DMS53 treated with DMSO at 0.1 percent for 48 hours (cell line): ENCODE results near the gene CRELD2.
A peak's percentile ranks its signal among the peaks of the same experiment; 100 is the strongest.

ENCODE experiments used
- DNase-seq: peaks from one replicate; lab custom pipeline; 2025; ENCODE audit not compliant: unreplicated experiment; lab: John Stamatoyannopoulos, UW

The CRELD2 gene

DNA sequence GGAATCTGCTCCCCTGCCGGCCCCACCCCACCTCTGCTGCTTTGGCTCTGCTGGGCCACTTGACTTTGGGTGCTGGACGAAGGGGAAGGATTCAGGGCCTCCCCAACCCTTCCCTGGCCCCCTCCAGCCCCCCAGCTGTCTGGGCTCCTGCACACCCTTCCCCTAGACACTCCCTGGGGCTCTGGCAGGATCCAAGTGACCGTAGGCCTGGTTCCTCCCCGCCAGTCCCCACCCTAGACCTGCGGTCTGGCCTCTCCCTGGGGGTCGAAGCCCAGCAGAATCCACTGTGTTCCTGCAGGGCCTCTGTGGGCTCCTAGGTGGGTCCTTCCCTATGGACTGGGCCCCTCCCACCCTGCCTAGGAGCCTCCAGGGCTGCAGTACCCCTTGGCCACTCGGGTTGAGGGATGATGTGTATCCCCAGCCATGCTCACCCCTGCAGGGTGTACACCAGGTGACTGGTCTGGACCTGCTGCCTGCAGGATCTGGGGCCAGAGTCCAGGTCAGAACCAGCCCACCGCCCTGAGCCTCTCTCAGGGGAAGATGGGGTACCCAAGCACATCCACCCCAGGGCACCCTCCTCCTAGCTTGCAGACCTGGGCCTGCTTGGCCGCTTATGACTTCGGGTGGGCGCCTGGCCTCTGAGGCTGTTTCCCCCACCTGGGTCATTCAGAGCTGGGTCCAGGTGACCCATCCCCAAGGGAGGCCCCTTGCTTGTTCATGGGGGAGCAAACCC, 47.8 kb downstream of the CRELD2 start:
- DNase-seq, result no peak

DNA sequence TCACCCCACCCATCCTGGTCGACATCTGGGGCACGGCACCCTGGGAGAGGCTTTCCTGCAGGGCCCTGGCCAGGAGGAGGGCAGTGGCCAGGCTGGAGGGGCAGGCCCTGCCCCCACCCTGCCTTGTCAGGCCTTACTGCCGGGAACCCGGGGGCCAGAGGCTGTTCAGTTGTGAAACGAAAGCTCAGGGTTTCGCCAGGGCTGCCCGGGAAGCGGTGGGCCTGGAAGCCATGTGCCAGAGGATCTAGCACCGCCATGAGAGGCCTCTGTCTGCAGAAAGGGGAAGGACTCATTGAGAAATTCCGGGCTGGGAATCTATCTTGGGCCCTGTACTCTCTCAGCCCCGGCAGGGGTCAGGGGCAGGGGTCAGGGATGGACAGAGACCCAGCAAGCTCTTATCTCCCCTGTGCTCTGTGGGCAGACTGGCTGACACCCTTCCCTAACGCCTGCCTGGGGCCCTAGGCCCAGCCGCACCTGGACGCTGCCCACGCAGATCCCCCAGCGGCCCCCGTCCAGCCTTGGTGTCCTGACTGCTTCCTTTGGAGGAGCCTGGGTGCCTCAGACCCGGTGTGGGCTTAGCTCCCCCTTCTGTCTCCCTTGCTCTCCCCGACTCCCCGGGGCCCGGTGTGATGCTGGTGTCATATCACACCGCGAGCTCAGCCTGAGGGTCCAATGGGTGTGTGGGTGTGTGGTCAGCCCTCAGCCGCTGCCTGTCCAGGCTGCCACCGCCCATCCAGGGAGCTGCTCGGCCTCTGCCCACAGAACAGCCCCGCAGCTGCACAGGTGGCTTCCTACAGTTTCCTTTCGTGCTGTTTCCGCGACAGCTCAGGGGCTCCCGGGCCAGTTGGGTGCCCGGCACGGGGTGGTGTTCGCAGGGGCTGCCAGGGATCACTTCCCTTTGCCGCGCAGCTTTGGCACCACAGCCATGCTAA, 48.6 kb downstream of the CRELD2 start:
- DNase-seq, result no peak

DNA sequence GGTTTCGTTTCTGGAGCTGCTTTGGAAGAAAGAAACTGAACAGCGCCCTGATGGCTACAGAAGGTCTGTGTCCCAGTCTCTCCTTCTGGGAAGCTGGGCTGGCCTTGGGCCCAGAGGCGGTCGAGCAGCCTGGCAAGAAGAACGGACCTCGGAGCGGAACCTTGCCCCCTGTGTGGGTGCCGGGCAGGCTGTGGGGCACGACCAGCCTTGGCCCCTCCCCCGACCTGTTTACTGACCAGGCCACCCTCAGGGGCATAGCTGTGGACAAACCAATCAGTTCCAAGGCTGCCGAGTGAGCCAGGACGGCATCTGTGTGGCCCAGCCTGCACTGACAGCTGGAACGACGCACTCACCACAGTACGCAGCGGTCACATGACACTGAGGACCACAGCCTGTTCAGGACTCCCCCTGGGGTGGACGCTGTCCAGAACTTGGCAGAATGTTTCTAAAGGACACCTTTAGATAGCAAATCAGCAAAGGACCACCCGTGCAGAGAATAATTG, 49.3 kb downstream of the CRELD2 start:
- no peak for DNase-seq

DNA sequence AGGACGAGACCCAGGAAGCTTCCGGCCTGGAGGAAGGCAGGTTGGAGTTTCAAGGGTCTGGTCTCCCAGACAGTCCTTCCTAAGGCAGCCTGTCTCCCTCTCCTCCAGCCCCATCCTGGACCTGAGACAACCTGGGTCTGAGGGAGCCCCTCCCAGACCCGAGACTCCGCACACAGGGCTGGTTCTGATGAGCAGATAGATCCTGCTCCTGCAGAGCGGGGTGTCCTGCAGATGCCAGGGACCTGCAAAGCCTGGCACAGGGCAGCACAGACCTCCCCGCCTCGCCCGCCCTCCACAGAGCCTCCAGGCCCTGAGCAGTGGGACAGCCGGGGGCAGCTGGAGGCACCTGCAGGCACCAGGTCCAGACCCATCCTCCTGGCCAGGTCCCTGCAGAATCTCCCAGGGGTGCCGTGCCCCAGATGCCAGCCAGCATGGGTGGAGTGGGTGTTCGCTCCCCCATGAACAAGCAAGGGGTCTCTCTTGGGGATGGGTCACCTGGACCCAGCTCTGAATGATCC, 49.9 kb downstream of the CRELD2 start:
- DNase-seq, result no peak

DNA sequence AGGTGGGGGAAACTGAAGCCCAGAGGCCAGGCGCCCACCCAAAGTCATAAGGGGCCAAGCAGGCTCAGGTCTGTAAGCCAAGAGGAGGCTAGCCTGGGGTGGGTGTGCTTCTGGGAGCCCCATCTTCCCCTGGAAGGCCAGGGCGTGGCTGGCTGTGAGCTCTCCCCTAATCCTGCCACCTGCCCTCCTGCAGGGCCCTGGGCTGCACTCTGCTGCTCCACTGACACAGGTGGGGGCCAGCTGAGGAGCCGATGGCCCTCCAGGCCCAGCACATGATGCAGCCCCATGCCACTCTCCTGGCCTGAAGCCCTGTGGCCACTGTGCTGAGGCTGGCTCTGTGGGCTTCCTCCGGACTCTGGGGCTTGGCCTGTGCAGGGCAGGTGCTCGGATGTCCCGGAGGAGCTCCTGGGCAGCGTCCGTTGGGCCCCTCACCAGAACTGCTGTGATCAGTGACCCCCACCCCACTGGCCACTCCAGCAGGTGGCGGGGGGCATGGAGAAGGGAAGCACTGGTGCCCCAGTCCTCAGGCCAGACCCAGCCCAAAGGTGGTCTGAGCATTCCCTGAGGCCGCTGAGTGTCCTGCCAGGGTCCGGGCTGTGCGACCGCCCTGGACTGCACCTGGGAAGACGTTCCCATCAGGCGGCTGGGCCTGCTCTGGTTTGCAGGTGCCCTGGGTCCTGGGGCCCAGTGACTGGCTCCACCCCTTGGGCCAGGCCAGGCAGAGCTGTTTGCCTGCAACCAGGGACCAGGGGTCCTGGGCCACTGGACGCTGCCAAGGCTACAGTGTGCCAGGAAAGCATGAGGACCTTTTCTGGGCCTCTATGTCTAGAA, 50.6 kb downstream of the CRELD2 start:
- DNase-seq, result no peak

DNA sequence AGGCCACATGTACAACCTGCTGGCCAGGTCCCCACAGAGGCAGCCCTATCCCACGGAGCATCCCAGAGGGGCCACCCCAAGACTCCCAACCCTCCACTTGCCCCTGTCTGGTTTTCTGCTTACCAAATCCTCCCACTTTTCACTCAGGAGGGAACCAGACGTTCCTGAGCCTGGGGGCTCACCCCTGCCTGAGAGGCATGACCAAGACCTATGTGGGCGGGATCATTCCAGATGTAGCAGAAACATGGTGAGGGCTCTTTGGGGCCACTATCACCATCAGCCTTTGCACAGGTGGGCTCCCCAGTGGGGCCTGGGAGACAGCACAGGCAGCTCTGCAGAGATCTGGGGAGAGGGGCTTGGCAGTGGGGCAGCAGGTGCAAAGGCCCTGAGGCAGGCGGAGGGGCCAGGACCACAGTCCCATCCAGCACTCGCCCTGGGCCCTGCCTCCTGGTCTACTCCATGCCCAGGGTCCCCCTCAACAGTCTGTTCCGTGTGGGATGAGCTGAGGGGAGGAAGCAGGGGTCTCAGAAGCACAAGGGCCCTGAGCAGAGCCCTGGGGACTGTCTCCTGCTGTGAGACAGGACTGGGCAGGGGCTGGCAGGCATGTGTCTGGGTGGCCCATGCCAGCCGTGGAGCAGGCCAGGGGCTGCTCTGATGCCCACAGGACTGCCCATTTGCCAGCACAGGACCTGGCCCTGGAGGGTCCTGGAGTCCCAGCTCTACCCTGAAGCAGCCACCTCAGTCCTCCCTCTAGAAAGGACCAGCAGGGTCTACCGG, 51.5 kb downstream of the CRELD2 start:
- no peak for DNase-seq

DNA sequence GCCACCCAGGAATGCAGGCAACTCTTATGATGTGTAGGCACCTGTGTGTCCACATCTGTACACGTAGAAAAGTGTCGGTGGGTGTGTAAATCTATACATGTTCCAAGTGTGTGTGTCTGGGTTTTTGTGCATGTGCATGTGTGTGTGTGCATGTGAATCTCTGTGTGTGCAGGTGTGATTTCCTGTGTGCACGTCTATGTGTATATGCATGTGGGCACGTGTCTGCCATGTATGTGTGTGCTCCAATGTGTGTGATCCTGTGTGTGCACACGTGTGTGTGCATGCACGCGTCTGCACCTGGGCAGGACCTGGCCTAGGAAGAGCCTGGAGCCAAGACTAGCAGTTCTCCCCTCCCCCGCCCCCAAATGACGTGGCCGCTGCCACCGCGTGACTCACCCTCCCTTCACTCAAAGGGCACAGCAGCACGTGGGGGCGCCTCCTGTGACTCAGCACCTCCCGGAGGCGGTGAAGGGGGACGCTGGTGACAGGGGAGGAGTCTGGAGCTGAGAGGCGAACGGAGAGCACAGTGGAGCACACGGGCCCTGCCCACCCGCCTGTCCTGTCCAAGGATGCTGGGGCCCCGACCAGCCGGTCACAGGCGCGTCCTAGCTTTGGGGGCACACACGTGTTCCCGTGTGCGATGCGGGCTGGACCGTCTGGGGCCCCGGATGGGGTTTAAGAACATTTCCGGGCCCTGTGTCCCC, 52.2 kb downstream of the CRELD2 start:
- DNase-seq, result peak; percentile 82

DNA sequence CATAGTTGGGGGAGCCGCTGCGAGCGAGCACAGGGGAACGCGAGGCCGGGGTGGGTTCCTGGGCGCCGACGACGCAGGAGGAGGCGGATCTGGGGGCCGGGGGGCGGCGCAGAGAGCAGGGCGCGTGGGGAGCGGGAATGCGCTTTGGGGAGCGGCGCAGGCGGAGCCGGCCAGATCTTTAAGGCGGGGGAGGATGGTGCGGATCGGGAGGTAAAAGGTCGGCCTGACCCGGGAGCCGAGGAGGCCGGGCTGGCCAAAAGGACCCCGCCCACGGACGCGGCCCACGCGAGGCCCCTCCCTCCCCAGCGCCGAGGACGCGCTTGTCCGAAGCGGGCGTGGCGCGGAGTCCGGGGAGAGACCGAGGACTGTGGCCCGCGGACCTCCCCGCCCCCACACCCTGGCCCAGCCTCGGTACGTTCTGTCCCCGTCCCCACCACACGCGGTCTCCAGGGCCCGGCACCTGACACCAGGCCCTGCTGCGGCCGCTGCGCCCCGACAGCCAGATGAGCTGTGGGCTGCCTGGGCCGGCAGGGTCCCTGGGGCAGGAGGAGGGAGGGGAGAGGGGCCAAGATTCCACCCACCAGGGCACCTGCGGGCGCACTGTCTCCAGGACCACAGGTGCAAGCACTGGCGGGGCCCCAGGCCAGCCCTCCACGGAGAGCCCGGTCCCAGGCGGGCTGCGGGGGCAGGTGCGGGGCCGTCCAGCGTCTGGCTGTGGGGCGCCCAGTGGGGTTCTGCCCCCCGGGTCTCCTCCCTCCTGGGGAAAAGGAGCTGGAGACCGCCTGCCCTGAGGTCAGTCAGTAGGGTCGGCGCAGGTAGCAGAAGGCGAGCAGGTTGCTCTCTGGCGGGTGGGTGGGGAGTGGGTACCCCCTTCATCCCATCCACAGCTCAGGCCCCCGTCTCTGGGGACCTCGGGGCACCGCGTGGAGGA, 53.1 kb downstream of the CRELD2 start:
- no peak for DNase-seq

DNA sequence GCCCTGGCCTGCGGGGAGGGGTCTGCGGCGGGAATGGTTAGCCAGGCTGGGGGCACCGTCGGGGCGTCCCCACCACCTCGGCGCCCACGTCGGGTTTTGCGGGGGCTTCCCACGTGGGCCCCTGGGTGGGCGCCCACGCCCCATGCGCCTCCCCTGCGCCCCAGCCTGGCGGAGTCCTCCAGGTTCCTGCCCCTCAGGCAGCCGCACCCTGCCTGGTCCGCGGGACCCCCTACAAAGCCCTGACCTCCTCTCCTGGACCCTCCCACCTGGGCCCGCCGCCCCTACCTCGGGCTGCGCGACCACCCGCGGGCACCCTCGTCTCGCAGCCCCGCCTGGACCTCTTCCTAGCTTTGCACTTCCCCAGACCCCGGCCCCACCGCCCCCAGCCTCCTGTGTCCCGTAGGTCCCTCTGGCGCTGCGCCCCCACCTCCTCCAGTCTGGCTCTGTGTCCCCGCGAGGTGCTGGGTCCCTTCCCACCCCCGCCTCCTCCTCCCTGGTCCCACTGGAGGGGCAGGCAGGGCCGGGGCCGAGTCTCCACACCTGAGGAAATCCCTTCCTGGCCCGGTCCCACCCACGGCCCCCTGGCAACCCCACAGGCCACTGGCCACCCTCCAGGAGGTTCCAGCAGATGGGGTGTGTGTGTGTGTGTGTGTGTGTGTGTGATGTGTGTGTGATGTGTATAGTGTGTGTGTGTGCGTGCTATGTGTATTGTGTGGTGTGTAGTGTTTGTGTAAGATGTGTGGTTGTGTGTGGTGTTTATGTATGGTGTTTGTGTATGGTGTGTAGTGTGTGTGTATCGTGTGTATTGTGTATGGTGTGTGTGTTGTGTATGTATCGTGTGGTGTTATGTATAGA, 54.0 kb downstream of the CRELD2 start:
- no peak for DNase-seq

DNA sequence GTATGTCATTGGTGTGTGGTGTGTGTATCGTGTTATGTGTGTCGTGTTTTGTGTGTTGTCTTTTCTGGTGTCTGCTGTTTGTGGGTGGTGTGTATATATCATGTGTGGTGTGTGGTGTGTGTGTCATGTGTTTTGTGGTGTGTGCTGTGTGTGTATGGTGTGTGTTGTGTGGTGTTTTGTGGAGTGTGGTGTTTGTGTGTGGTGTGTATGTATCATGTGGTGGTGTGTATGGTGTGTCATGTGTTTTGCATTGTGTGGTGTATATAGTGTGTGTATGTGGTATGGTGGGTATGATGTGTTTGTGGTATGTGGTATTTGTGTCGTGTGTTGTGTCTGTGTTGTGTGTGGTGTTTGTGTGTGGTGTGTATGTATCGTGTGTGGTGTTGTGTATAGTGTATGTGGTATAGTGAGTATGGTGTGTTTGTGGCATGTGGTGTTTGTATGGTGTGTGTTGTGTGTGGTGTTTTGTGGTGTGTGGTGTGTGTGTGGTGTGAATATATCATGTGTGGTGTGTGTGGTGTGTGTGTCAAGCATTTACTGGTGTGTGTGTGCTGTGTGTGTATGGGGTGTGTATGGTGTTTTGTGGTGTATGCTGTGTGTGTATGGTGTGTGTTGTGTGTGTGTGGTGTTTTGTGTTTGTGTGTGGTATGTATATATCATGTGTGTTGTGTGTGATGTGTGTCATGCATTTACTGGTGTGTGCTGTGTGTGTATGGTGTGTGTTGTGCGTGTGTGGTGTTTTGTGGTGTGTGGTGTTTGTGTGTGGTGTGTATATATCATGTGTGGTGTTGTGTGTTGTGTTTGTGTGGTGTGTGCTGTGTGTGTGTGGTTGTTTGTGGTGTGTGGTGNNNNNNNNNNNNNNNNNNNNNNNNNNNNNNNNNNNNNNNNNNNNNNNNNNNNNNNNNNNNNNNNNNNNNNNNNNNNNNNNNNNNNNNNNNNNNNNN, 54.9 kb downstream of the CRELD2 start:
- DNase-seq, result no peak

DNA sequence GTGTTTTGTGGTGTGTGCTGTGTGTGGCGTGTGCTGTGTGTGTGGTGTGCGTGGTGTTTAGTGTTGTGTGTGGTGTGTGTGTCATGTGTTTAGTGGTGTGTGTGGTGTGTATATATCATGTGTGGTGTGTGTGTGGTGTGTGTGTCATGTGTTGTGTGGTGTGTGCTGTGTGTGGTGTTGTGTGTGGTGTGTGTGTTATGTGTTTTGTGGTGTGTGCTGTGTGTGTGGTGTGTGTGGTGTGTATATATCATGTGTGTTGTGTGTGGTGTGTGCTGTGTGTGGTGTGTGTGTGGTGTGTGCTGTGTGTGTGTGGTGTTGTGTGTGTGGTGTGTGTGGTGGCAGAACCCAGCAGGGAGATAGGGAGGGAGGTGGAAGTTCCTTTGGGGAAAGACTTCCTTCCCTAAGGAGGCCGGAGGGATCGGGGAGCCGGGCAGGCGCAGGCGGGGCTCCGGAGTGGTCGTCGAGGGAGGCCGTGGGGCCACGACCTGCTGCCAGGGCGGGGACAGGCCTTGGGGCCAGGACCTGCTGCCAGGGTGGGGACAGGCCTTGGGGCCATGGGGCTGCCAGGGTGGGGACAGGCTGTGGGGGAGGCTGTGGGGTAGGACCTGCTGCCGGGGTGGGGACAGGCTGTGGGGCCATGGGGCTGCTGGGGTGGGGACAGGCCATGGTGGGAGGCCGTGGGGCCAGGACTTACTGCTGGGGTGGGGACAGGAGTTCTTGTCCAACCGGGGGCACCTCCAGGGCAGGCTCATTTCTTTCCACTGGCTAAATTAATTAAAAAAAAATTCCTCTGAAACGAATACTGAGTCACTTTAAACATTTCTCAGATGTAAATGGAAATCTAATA, 57.3 kb downstream of the CRELD2 start:
- DNase-seq, result no peak

DNA sequence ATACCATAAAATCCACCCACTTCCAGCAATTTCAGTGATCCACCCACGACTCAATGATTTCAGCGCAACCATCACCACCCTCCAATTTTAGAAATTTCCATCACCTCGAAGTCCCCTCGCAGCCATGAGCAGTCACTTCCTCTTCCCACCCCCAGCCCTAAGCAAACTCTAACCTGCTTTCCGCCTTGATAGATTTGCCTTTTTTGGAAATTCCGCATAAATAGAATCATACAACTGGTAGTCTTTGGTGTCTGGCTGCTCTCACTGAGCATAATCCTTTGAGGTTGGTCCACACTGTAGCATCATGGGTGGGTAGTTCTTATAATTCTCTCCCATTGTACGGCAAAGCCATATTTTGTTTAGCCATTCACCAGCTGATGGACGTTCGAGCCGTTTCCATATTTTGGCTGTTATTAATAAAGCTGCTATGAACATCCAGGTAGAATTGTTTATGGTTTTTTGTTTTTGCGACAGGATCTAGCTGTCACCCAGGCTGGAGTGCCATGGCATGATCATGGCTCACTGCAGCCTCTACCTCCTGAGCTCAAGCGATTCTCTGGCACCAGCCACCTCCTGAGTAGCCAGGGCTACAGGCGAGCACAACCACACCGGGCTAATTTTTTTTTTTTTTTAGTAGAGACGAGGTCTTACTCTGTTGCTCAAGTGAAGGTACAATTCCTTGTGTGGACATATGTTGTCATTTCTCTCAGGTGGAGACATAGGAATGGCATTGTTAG, 58.2 kb downstream of the CRELD2 start:
- DNase-seq, result no peak
